Left ventricle myocardium inferior (tissue), 1 donor: Measurements from ENCODE around the gene ST6GALNAC3. TPM values are rescaled to one million over a fixed set of nuclear protein-coding genes. Genes with fewer than 3 reads are reported as not detected.

Experiments
- DNase-seq: peaks from one replicate; pipeline ENCODE4 v3.0.0-alpha.2; 2020
- H3K27ac ChIP-seq: fragments of 200-600 bp; replicated peaks from 2 replicates; pipeline ENCODE4 v1.8.0; 2021
- H3K27me3 ChIP-seq: fragments of 200-600 bp; 2 replicates; pipeline ENCODE4 v1.8.0; 2021; ENCODE audit warnings: low read depth
- H3K36me3 ChIP-seq: fragments of 200-600 bp; 2 replicates; pipeline ENCODE4 v1.8.0; 2021
- H3K4me1 ChIP-seq: fragments of 200-600 bp; 2 replicates; pipeline ENCODE4 v1.8.0; 2021
- H3K4me3 ChIP-seq: fragments of 200-600 bp; 2 replicates; pipeline ENCODE4 v1.8.0; 2021; ENCODE audit warnings: mild to moderate bottlenecking, moderate library complexity
- H3K9me3 ChIP-seq: fragments of 200-600 bp; replicated peaks from 2 replicates; pipeline ENCODE4 v1.8.0; 2021
- CTCF ChIP-seq: fragments of 200-600 bp; IDR thresholded peaks from 2 replicates; pipeline ENCODE4 v1.8.0; 2021; ENCODE audit warnings: antibody characterized with exemption, mild to moderate bottlenecking, borderline replicate concordance
- intact Hi-C: fragments of 100-400 bp; cut with micrococcal nuclease; formaldehyde crosslinking; loops from one replicate; pipeline ENCODE4 v1.11.0; 2022
- total RNA-seq: library from RNA; stranded (reverse); fragmentation: NEBNext Ultra II Directional; extraction: Animal tissue kit (Norgen Biotek cat#: 25700); gene quantifications from one replicate; pipeline ENCODE4 v1.2.1, GENCODE V29; 2021
- donor health status: DM: no; HTN: yes; CAD: no; lungs with severe emphysema.

The ST6GALNAC3 gene
- total RNA-seq, 1 donor from 2014 or later = 4.5 TPM

GRCh38 chr1:76530953-76531352 is 456.4 kb downstream of the ST6GALNAC3 start:
- Histone ChIP-seq H3K36me3 (no peaks in the 10 kb centered on the region), H3K27ac (no peak overlapping the region), H3K4me1 (no peaks in the 10 kb centered on the region), H3K4me3 (no peak overlapping the region), H3K9me3 (no peaks in the 10 kb centered on the region), H3K27me3 (no peaks in the 10 kb centered on the region)
- TF ChIP-seq CTCF = no peak
- no peak for DNase-seq
- intact Hi-C loops = no loop called here

- H3K9me3 ChIP-seq = peaks cover 11% of the 10 kb centered on the region
- no peaks in the 10 kb centered on the region for H3K4me1 ChIP-seq
- no peak overlapping the region for H3K4me3 ChIP-seq
- intact Hi-C loops = no loop called here
- DNase-seq = no peak
- no peak overlapping the region for H3K27ac ChIP-seq
- H3K27me3 ChIP-seq = no peaks in the 10 kb centered on the region
- TF ChIP-seq CTCF = no peak
- no peaks in the 10 kb centered on the region for H3K36me3 ChIP-seq
Observed at GRCh38 chr1:76541618-76542017, 467.1 kb downstream of the ST6GALNAC3 start.

GRCh38 chr1:76542359-76542758 is 467.8 kb downstream of the ST6GALNAC3 start:
- intact Hi-C loops = no loop called here
- DNase-seq = no peak
- TF ChIP-seq CTCF = no peak

DNA sequence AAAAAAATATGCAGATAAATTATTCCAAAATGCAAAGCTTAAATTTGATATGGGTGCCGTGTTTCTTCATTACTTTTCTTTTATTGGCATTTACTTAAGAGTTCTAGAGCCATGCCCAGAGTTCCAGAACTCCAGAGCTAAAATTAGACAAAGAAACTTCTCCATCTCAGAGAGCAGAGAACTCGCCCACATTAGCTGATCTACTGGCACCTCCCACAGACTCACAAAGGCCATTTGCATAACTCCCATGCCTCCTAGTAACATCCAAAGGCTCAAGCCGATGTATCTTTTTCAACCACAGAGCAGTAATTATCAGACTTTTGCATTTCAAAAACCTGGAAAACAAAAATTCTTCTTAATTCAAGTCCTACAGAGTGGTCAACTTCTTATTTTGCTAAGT is 468.9 kb downstream of the ST6GALNAC3 start:
- Histone ChIP-seq H3K4me1 (no peaks in the 10 kb centered on the region), H3K27ac (no peak overlapping the region), H3K4me3 (no peak overlapping the region), H3K27me3 (no peaks in the 10 kb centered on the region), H3K9me3 (peaks cover 7% of the 10 kb centered on the region), H3K36me3 (no peaks in the 10 kb centered on the region)
- no peak for TF ChIP-seq CTCF
- DNase-seq = no peak
- intact Hi-C loops = no loop called here

More at GRCh38 chr1:76542359-76542758, 467.8 kb downstream of the ST6GALNAC3 start:
- Histone ChIP-seq H3K27me3 (no peaks in the 10 kb centered on the region), H3K27ac (no peak overlapping the region), H3K4me1 (no peaks in the 10 kb centered on the region), H3K4me3 (no peak overlapping the region), H3K36me3 (no peaks in the 10 kb centered on the region), H3K9me3 (peaks cover 11% of the 10 kb centered on the region)

DNA sequence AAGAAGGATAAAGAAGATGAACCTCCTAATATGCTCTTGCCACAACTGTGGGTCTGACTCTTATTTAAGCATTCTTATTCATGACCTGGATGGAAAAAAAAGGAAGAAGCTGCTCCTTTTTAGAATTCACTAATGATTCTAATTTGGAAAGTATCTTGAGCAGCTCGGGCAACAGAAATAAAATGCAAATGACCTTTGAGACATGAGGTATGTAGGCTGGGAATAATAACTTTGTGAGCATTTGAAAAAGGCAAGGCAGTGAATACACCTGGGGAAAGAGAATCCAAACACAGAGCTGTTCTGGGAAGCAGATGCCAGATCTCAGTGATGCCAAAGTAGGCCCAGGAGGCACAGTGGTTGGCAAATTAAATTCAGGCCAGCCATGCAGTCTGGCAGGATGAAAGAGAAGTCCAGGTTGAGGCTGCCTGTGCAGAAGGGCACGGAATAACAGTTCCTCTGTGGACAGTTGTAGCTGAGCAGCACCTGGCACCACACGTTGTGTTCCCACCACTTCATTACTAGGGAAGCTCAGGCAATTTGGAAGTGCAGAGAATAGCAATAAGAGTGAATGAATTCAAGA is 471.9 kb downstream of the ST6GALNAC3 start:
- H3K36me3 ChIP-seq = no peaks in the 10 kb centered on the region
- H3K27me3 ChIP-seq = no peaks in the 10 kb centered on the region
- no peaks in the 10 kb centered on the region for H3K4me1 ChIP-seq
- H3K27ac ChIP-seq = no peak overlapping the region
- H3K4me3 ChIP-seq = no peak overlapping the region
- no peak for DNase-seq
- intact Hi-C loops = no loop called here
- H3K9me3 ChIP-seq = no peaks in the 10 kb centered on the region
- no peak for TF ChIP-seq CTCF
